GM19467 (cell line): ENCODE results near the gene HOXB9.

ENCODE experiments used
- ATAC-seq: cut with Tn5 transposase; IDR thresholded peaks from one replicate; pipeline ENCODE4 v1.9.1; 2021; ENCODE audit warnings: mild to moderate bottlenecking, moderate library complexity; ENCODE audit not compliant: unreplicated experiment

Gene HOXB9

DNA sequence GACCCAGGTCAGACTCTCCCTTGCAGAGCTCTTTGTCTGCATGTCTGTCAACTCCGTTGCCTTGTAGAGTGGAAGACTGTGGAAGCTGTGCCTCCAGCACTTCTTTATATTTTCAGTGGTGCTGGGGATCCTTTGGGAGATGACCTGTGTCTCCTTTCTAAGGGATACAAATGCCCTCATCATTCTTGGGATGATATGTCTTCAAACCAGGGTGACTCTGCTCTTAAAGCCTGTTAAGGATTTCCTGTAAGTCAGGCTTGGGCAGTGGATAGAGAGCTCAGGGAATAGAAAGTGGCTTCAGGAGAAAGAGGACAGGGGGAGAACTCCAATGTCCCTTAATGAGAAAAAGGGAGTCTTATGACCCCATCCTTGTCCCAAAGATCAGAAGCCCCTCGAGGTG is 37.6 kb downstream of the HOXB9 start:
- ATAC-seq, result no peak

- ATAC-seq, result no peak
Observed at GRCh38 chr17:48588074-48588415, 38.1 kb downstream of the HOXB9 start.

DNA sequence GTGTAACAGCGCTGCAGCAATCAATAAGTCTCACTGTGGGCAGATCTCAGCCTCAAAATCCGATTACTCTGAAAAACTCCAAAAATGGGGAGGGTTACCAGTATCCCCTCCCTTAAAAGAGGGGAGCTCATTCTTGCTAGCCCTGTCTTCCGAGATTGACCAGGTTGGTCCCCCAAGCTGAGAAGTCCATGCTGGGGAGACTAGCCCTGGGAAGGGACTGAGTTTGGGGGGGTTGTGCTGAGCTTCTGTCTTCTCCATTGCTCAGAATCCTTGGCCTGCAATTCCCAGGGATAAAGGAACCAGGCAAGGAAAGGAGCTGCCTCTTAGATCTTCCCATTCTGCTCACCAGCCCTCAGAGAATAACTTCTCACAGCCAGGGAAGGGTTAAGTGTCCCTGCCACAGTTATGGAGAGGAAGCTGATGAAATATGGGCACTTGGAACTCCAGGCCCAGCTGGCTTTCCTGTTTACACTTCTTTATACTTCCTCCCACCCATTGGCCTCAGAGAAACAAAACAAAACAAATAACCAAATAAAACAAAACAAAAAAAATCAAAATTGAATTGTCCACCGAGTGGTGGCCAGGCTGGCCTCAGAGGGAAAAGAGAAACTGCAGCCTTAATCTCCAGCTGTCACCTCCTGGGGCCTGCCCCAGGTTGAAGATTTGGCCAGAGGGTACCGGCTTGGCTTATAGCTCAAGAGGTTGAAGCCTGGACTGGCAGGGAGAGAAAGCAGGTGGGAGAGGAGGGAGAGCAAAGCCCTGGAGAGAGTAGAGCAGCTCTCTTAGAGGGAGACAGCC is 38.7 kb downstream of the HOXB9 start:
- no peak for ATAC-seq

- no peak for ATAC-seq
Observed at GRCh38 chr17:48586355-48587258, 39.6 kb downstream of the HOXB9 start.

DNA sequence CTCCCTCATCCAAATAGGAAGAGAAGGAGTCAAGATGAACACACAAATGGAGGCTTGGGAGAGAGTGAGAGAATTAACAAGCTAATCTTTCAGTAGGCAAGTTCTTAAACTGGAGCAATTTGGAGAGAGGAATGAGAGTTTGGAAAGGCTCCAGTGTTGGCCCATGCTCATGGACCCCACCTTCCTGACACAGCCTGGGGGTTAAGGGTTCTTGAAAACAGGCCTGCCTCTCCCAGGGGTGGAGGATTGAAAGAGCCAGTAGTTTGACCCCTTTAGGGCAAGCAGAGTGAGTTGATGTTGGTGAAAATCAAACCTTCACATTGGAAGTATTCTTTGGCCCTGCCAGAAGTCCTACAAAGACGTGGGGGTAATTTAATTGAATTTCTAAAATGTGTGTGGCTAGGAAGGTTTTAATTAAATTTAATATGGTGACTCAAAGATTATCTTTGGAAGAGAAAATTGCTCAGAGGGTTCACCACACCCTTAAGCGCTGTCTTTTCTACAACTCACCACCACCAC is 41.9 kb downstream of the HOXB9 start:
- ATAC-seq, result no peak

GRCh38 chr17:48583708-48584222 is 42.4 kb downstream of the HOXB9 start:
- ATAC-seq, result no peak

GRCh38 chr17:48582750-48583069 is 43.4 kb downstream of the HOXB9 start:
- ATAC-seq, result no peak

- no peak for ATAC-seq
Observed at GRCh38 chr17:48579760-48580554, 46.2 kb downstream of the HOXB9 start.

GRCh38 chr17:48579471-48579759 is 46.7 kb downstream of the HOXB9 start:
- ATAC-seq, result no peak

GRCh38 chr17:48578616-48579470 is 47.3 kb downstream of the HOXB9 start:
- ATAC-seq, result no peak

- no peak for ATAC-seq
Observed at GRCh38 chr17:48577946-48578615, 48.1 kb downstream of the HOXB9 start, which contains the start of gene HOXB4. HOXB4 (minus strand) TSS chr17:48578350; CDS start chr17:48578319, 31 bp downstream.

DNA sequence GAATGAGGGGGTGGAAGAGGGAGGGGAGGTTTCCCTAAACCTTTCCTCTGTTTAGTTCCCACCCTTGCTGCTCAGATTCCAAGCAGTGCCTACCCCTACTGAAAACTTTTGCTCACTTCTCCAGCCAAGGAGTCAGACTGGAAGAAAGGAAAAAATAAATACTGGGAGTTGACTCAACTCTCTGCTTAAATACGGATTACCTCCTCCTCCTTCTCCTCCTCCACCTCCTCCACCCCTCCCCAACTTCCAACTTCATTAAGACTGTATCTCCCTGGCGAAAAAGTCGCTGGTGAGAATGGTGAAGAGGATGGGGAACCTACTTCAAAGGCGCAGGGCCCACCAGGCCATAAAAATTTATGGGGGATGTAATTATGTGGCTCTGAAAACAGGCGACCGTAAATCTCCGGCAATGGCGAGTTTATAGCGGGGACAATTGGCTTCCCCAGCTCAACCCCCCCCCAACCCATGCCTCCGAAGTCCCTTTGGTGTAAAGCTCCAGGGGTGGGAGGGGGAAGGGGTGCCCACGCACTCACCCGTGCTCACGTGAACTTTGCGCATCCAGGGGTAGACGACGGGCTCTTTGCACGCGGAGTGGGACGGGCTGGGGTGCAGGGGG is 48.7 kb downstream of the HOXB9 start:
- ATAC-seq, result no peak

DNA sequence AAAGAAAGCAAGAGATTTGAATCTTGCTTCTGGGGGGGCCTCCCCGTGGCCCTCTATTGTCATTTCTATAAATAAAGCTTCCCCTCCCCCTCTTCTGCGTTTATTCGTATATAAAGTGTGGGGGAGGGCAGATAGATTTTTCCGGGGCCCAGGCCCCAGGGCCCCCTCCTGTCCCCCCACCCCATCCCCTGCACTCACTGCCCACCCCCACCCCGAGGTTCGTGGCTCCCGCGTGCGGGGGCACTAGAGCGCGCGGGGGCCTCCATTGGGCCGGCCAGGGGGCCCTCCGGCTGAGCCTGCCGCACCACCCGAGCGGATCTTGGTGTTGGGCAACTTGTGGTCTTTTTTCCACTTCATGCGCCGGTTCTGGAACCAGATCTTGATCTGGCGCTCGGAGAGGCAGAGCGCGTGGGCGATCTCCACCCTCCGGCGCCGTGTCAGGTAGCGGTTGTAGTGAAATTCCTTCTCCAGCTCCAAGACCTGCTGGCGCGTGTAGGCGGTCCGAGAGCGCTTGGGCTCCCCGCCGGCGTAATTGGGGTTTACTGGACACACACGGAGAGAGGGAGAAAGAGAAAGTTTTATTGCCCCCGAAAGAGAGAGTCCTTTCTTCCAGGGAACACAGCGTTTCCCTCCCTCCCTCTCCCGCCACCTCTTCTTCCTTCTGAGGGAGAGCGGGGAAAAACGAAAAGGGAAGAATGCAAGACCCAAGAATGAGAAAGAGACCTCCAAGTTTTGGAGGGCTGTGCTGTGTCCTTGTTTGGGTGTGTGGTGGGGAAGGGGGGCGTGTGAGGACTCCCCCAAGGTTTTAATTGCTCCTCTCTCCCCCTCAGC is 49.5 kb downstream of the HOXB9 start:
- no peak for ATAC-seq

- ATAC-seq, result no peak
Observed at GRCh38 chr17:48575673-48576478, 50.3 kb downstream of the HOXB9 start.

DNA sequence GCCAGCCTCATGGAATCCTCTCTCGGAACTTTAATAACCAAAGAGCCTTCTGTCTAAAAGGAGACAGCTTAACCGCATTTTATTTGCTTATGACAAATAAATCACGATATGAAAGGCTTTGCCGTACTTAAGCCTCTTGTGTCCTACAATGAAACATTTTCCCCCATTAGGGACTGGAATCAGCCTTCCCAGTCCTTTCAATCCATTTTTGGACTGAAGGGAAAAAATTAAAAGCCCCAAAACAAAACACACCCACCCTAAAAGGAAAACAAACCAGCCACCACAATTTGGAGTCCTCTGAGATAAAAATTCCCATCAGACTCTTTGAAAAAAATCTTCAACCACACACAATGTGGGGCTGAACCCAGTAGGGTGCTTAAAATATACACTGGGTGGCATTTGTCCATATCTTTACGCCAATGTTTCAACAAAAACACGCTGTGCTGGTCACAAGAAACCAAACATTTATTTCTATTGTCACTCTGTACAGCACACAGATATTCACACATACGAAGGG is 51.0 kb downstream of the HOXB9 start:
- ATAC-seq, result no peak

GRCh38 chr17:48574505-48575065 is 51.6 kb downstream of the HOXB9 start:
- ATAC-seq, result no peak

GRCh38 chr17:48571826-48572417 is 54.2 kb downstream of the HOXB9 start:
- no peak for ATAC-seq
